ENCODE results near the gene SEC31B.
A peak's percentile ranks its signal among the peaks of the same experiment; 100 is the strongest.

SEC31B gene

GRCh38 chr10:100489396-100489795 lies 30.3 kb downstream of the SEC31B start:
- DNase-seq: no peak

- DNase-seq: no peak
Observed at GRCh38 chr10:100487529-100487928, 32.1 kb downstream of the SEC31B start.

- DNase-seq: no peak
Observed at GRCh38 chr10:100485801-100486495, 33.7 kb downstream of the SEC31B start.

- DNase-seq: no peak
Observed at GRCh38 chr10:100485366-100485765, 34.3 kb downstream of the SEC31B start.

- DNase-seq: no peak
Observed at GRCh38 chr10:100483876-100484666, 35.6 kb downstream of the SEC31B start.

- DNase-seq: no peak
Observed at GRCh38 chr10:100482834-100483185, 36.9 kb downstream of the SEC31B start.

- DNase-seq: peak; percentile 60
Observed at GRCh38 chr10:100482181-100482833, 37.4 kb downstream of the SEC31B start.

GRCh38 chr10:100481462-100482081 lies 38.1 kb downstream of the SEC31B start:
- DNase-seq: peak; percentile 92

- DNase-seq: no peak
Observed at GRCh38 chr10:100480002-100480401, 39.7 kb downstream of the SEC31B start.

GRCh38 chr10:100479037-100479436 lies 40.6 kb downstream of the SEC31B start:
- DNase-seq: no peak

- no peak for DNase-seq
Observed at GRCh38 chr10:100477970-100478369, 41.7 kb downstream of the SEC31B start.

GRCh38 chr10:100470367-100470766 lies 49.3 kb downstream of the SEC31B start:
- no peak for DNase-seq

- no peak for DNase-seq
Observed at GRCh38 chr10:100469756-100470155, 49.9 kb downstream of the SEC31B start.

- DNase-seq: no peak
Observed at GRCh38 chr10:100468978-100469377, 50.7 kb downstream of the SEC31B start.

GRCh38 chr10:100468322-100468721 lies 51.3 kb downstream of the SEC31B start:
- DNase-seq: no peak

- DNase-seq: no peak
Observed at GRCh38 chr10:100462709-100463108, 57.0 kb downstream of the SEC31B start, which contains the start of gene WNT8B. TSS of gene WNT8B (plus strand) at chr10:100463009. CDS start at chr10:100463169, 160 bp downstream.

GRCh38 chr10:100448951-100449350 lies 70.7 kb downstream of the SEC31B start:
- no peak for DNase-seq

GRCh38 chr10:100447663-100448062 lies 72.0 kb downstream of the SEC31B start:
- DNase-seq: no peak

GRCh38 chr10:100446130-100446761 lies 73.4 kb downstream of the SEC31B start:
- DNase-seq: no peak

- DNase-seq: no peak
Observed at GRCh38 chr10:100442548-100442947, 77.1 kb downstream of the SEC31B start.

- DNase-seq: no peak
Observed at GRCh38 chr10:100438674-100439315, 80.9 kb downstream of the SEC31B start.

All from hematopoietic multipotent progenitor cell treated with erythropoietin and hydrocortisone succinate and interleukin-3 and kit ligand, for 8 days (in vitro differentiated cells).